ENCODE data around the gene AMZ1. TPM values are rescaled to one million over a fixed set of nuclear protein-coding genes. Genes with fewer than 3 reads are reported as not detected.
A peak's percentile ranks its signal among the peaks of the same experiment; 100 is the strongest.

The AMZ1 gene
- total RNA-seq, 1 experiment from 2014 or later = 0.74 TPM

GRCh38 chr7:2643386-2644219, 44.4 kb upstream of the AMZ1 start:
- H4K20me1 ChIP-seq (ENCODE audit: control insufficient read depth, insufficient read depth, insufficient read length) = no peaks in the 10 kb centered on the region
- peaks cover 3% of the 10 kb centered on the region; the same call in 1 of the 2 replicates for H3K4me1 ChIP-seq (ENCODE audit: insufficient read depth, low read length)
- peak overlapping the region; percentile 40 to 88 (median 85); a peak in 3 of 7 replicates for H3K27ac Mint-ChIP-seq

More at GRCh38 chr7:2643386-2644219, 44.4 kb upstream of the AMZ1 start:
- H4K91ac ChIP-seq (ENCODE audit: insufficient read length, low read depth, low read length) = no peak overlapping the region
- no peak overlapping the region for H4K8ac ChIP-seq (replicated peaks; ENCODE audit: insufficient read length, low read depth, low read length)
- no peak overlapping the region; a peak in 1 of 5 replicates for H3K4me3 Mint-ChIP-seq
- no peak overlapping the region for H2AK5ac ChIP-seq (ENCODE audit: insufficient read length, low read length)
- peaks cover 3% of the 10 kb centered on the region for H3K79me1 ChIP-seq (ENCODE audit: insufficient read depth, low read depth, low read length, poor library complexity, severe bottlenecking)
- H3K27me3 Mint-ChIP-seq (ENCODE audit: low read depth) = no peaks in the 10 kb centered on the region
- H3K14ac ChIP-seq (ENCODE audit: insufficient read depth, low read length) = no peak overlapping the region; the same call in 1 of the 2 replicates
- peak; percentile 66 for DNase-seq
- no peak overlapping the region for H3K23ac ChIP-seq (ENCODE audit: insufficient read length, low read depth, low read length)
- no peak overlapping the region for H2BK15ac ChIP-seq (ENCODE audit: low read depth, low read length)
- H2BK20ac ChIP-seq (ENCODE audit: low read depth, low read length, poor library complexity, severe bottlenecking) = no peak overlapping the region
- no peak overlapping the region for H4K5ac ChIP-seq (ENCODE audit: insufficient read length, low read depth, low read length)
- no CpG with 5 or more reads among the region's 29 CpGs for WGBS (ENCODE audit: extremely low coverage, insufficient read length, low lambda C conversion rate)
- no peaks in the 10 kb centered on the region for H3K27me3 ChIP-seq (ENCODE audit: insufficient read depth, low read length)
- no peak overlapping the region for H2AFZ ChIP-seq (ENCODE audit: low read length)
- no peak overlapping the region for H3K4me2 ChIP-seq (ENCODE audit: insufficient read depth, insufficient read length, low read length)
- no peak overlapping the region for H3K56ac ChIP-seq (ENCODE audit: insufficient read length, low read depth, low read length)
- H3K79me2 ChIP-seq (ENCODE audit: insufficient read depth, low read length) = peaks cover 3% of the 10 kb centered on the region; the same call in 1 of the 2 replicates
- no peak overlapping the region for H3K27ac ChIP-seq (ENCODE audit: insufficient read length, low read depth, low read length)
- no peak overlapping the region for H2BK5ac ChIP-seq (ENCODE audit: insufficient read length, low read length)
- peaks cover 0 to 4% (median 0%) of the 10 kb centered on the region in 3 experiments; a peak in 3 of 7 replicates for H3K36me3 Mint-ChIP-seq (ENCODE audit: insufficient read depth in 1 of 3, low read depth in 3 of 3)
- H3K18ac ChIP-seq (ENCODE audit: insufficient read length, low read depth, low read length) = no peak overlapping the region
- no peak overlapping the region for H3K9ac ChIP-seq (ENCODE audit: extremely low read depth, insufficient read length, low read length)
- no peak overlapping the region for H2BK12ac ChIP-seq (ENCODE audit: insufficient read length, low read depth, low read length)
- H3K9me3 Mint-ChIP-seq = no peaks in the 10 kb centered on the region
- TF ChIP-seq, protein P1, sequence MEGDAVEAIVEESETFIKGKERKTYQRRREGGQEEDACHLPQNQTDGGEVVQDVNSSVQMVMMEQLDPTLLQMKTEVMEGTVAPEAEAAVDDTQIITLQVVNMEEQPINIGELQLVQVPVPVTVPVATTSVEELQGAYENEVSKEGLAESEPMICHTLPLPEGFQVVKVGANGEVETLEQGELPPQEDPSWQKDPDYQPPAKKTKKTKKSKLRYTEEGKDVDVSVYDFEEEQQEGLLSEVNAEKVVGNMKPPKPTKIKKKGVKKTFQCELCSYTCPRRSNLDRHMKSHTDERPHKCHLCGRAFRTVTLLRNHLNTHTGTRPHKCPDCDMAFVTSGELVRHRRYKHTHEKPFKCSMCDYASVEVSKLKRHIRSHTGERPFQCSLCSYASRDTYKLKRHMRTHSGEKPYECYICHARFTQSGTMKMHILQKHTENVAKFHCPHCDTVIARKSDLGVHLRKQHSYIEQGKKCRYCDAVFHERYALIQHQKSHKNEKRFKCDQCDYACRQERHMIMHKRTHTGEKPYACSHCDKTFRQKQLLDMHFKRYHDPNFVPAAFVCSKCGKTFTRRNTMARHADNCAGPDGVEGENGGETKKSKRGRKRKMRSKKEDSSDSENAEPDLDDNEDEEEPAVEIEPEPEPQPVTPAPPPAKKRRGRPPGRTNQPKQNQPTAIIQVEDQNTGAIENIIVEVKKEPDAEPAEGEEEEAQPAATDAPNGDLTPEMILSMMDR (conservative IDR thresholded peaks at IDR 0.05) = peak; percentile 51
- no peak overlapping the region for H3T11ph ChIP-seq (ENCODE audit: low read length)
- H3K9me3 ChIP-seq (ENCODE audit: control insufficient read depth, low read depth, low read length) = no peaks in the 10 kb centered on the region
- H3K23me2 ChIP-seq (ENCODE audit: insufficient read length, low read depth, low read length, poor library complexity, severe bottlenecking) = no peaks in the 10 kb centered on the region
- no peak overlapping the region for H2BK120ac ChIP-seq (ENCODE audit: low read depth, low read length, poor library complexity, severe bottlenecking)
- H3K4ac ChIP-seq (ENCODE audit: low read depth, low read length) = no peak overlapping the region
- peaks cover 21 to 36% of the 10 kb centered on the region in 2 experiments for H3K4me1 Mint-ChIP-seq

Data from H9 (cell line).